ENCODE data around the gene SEMA6A. TPM values are rescaled to one million over a fixed set of nuclear protein-coding genes. Genes with fewer than 3 reads are reported as not detected.

SEMA6A gene
- total RNA-seq, 2 donors from 2014 or later, result 79.6 to 328 TPM

DNA sequence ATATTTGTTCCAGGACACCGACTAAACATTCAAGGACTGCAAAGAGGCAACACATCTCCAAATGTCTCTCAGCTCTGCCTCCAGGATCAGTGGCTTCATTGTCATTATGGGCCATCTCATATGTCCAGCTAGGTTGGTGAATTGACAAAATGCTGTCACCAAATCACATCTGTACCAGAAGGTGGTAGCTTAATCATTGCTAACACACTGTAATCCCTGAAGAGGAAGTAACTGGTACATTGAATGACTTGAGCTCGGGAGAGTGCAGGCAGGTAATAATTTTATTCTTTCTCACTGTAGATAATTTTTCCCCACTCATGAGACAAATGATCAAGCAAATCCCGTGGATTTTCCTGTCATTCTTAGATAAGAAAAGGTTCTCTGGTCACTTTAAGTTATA is 169.8 kb downstream of the SEMA6A start:
- Histone ChIP-seq H3K9me3 (ENCODE audit: control insufficient read depth, low read length) (no peaks in the 10 kb centered on the region), H3K4me1 (ENCODE audit: control insufficient read depth, insufficient read depth, low read length) (no peaks in the 10 kb centered on the region), H3K27me3 (ENCODE audit: control insufficient read depth, insufficient read depth, low read length, poor library complexity, severe bottlenecking) (no peaks in the 10 kb centered on the region), H3K4me3 (ENCODE audit: low read length) (no peak overlapping the region), H3K36me3 (ENCODE audit: control insufficient read depth, insufficient read depth, low read length) (no peaks in the 10 kb centered on the region), H3K27ac (ENCODE audit: low read depth, low read length) (no peak overlapping the region), H3K9ac (ENCODE audit: extremely low read depth, low read length, poor library complexity, severe bottlenecking) (no peak overlapping the region)
- WGBS, 2 experiments (ENCODE audit: insufficient coverage in 1 of 2, insufficient read length in 1 of 2), result 86 to 95% methylated on average over 1 to 2 of the region's 3 CpGs
- TF ChIP-seq, protein P1, sequence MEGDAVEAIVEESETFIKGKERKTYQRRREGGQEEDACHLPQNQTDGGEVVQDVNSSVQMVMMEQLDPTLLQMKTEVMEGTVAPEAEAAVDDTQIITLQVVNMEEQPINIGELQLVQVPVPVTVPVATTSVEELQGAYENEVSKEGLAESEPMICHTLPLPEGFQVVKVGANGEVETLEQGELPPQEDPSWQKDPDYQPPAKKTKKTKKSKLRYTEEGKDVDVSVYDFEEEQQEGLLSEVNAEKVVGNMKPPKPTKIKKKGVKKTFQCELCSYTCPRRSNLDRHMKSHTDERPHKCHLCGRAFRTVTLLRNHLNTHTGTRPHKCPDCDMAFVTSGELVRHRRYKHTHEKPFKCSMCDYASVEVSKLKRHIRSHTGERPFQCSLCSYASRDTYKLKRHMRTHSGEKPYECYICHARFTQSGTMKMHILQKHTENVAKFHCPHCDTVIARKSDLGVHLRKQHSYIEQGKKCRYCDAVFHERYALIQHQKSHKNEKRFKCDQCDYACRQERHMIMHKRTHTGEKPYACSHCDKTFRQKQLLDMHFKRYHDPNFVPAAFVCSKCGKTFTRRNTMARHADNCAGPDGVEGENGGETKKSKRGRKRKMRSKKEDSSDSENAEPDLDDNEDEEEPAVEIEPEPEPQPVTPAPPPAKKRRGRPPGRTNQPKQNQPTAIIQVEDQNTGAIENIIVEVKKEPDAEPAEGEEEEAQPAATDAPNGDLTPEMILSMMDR (conservative IDR thresholded peaks at IDR 0.05), result no peak
- Mint-ChIP-seq H3K36me3 (ENCODE audit: low read depth) (no peaks in the 10 kb centered on the region), H3K4me3 (no peak overlapping the region), H3K27ac (no peak overlapping the region), H3K9me3 (no peaks in the 10 kb centered on the region), H3K27me3 (ENCODE audit: insufficient read depth) (no peaks in the 10 kb centered on the region), H3K4me1 (peaks cover 6% of the 10 kb centered on the region)
- DNase-seq, result no peak

DNA sequence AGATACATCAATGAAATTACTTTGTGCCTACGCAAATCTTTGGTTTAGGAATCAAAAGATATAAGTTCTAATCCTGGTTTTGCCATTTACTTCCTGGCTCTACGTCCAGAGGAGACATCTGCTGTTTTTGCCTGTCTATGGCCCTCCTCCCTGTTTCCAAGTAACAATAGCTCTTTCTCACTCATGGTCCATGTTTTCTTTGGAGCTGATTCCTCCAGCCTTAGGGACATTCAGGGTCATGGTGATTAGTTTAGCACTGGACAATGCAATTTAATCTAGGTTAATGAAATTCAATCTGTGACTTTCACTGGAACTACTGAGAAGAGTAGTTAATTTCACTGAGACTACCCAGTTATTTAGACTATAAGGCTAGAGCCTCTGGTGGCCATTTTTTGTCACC is 170.6 kb downstream of the SEMA6A start:
- Histone ChIP-seq H3K27me3 (ENCODE audit: control insufficient read depth, insufficient read depth, low read length, poor library complexity, severe bottlenecking) (no peaks in the 10 kb centered on the region), H3K4me3 (ENCODE audit: low read length) (no peak overlapping the region), H3K9me3 (ENCODE audit: control insufficient read depth, low read length) (no peaks in the 10 kb centered on the region), H3K27ac (ENCODE audit: low read depth, low read length) (no peak overlapping the region), H3K4me1 (ENCODE audit: control insufficient read depth, insufficient read depth, low read length) (no peaks in the 10 kb centered on the region), H3K9ac (ENCODE audit: extremely low read depth, low read length, poor library complexity, severe bottlenecking) (no peak overlapping the region), H3K36me3 (ENCODE audit: control insufficient read depth, insufficient read depth, low read length) (no peaks in the 10 kb centered on the region)
- Mint-ChIP-seq H3K36me3 (ENCODE audit: low read depth) (no peaks in the 10 kb centered on the region), H3K27ac (no peak overlapping the region), H3K27me3 (ENCODE audit: insufficient read depth) (no peaks in the 10 kb centered on the region), H3K4me1 (peaks cover 6% of the 10 kb centered on the region), H3K9me3 (no peaks in the 10 kb centered on the region), H3K4me3 (no peak overlapping the region)
- no peak for DNase-seq
- 81 to 89% methylated on average over 2 of the region's 2 CpGs for WGBS, 2 experiments (ENCODE audit: insufficient coverage in 1 of 2, insufficient read length in 1 of 2)
- TF ChIP-seq, protein P1 (conservative IDR thresholded peaks at IDR 0.05), result peak; percentile 39

DNA sequence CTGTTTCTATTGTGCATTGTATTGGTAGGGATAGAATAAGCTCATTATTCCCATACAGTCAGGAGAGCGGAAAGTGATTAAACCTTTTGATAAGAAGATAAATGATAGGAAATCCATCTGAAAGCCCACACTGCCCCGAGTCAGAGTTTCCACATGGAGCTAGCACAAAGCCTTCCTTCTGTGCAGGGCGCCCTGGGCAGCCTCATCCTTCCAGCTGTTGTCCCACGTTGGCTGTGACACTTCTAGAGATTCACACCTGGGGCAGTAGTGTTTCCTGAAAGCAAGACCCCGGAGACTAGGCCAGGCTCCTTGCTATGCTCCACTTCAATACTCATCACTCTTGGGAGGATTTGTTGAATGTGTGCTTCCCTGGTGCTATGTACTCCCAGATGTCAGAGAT is 172.4 kb downstream of the SEMA6A start:
- no peaks in the 10 kb centered on the region for H3K36me3 ChIP-seq (ENCODE audit: control insufficient read depth, insufficient read depth, low read length)
- no peaks in the 10 kb centered on the region for H3K36me3 Mint-ChIP-seq (ENCODE audit: low read depth)
- no peak overlapping the region for H3K27ac ChIP-seq (ENCODE audit: low read depth, low read length)
- no peak overlapping the region for H3K4me3 ChIP-seq (ENCODE audit: low read length)
- H3K27ac Mint-ChIP-seq, result no peak overlapping the region
- H3K9me3 ChIP-seq (ENCODE audit: control insufficient read depth, low read length), result no peaks in the 10 kb centered on the region
- H3K4me1 Mint-ChIP-seq, result peaks cover 6% of the 10 kb centered on the region
- H3K27me3 Mint-ChIP-seq (ENCODE audit: insufficient read depth), result no peaks in the 10 kb centered on the region
- no peak for DNase-seq
- no peak overlapping the region for H3K9ac ChIP-seq (ENCODE audit: extremely low read depth, low read length, poor library complexity, severe bottlenecking)
- H3K9me3 Mint-ChIP-seq, result no peaks in the 10 kb centered on the region
- H3K4me1 ChIP-seq (ENCODE audit: control insufficient read depth, insufficient read depth, low read length), result no peaks in the 10 kb centered on the region
- TF ChIP-seq, protein P1 (conservative IDR thresholded peaks at IDR 0.05), result no peak
- H3K4me3 Mint-ChIP-seq, result no peak overlapping the region
- no peaks in the 10 kb centered on the region for H3K27me3 ChIP-seq (ENCODE audit: control insufficient read depth, insufficient read depth, low read length, poor library complexity, severe bottlenecking)
- 84 to 89% methylated on average over 4 to 5 of the region's 5 CpGs for WGBS, 2 experiments (ENCODE audit: insufficient coverage in 1 of 2, insufficient read length in 1 of 2)
